ENCODE data around the gene KRT86.

GRCh38 chr12:52353766-52354165, 79.3 kb downstream of the KRT86 start:
- no peak for TF ChIP-seq CTCF (IDR thresholded peaks at IDR 0.05; ENCODE audit: low read depth, low read length, poor library complexity, severe bottlenecking)
- TF ChIP-seq EZH2phosphoT487 (IDR thresholded peaks at IDR 0.05; ENCODE audit: borderline replicate concordance, low read length) = no peak
